ENCODE data around the gene NDFIP2.

Gene NDFIP2

GRCh38 chr13:79522583-79522982, 41.6 kb downstream of the NDFIP2 start:
- no peak overlapping the region for H3K4me3 ChIP-seq (ENCODE audit: low read depth, low read length)
- no peak for TF ChIP-seq CTCF (IDR thresholded peaks at IDR 0.05; ENCODE audit: borderline replicate concordance, insufficient read depth, low read depth, low read length)

GRCh38 chr13:79525064-79525857, 44.3 kb downstream of the NDFIP2 start:
- TF ChIP-seq CTCF (IDR thresholded peaks at IDR 0.05; ENCODE audit: borderline replicate concordance, insufficient read depth, low read depth, low read length): no peak

GRCh38 chr13:79527698-79528097, 46.7 kb downstream of the NDFIP2 start:
- no peak overlapping the region for H3K4me3 ChIP-seq (ENCODE audit: low read depth, low read length)
- TF ChIP-seq CTCF (IDR thresholded peaks at IDR 0.05; ENCODE audit: borderline replicate concordance, insufficient read depth, low read depth, low read length): no peak

More at GRCh38 chr13:79525064-79525857, 44.3 kb downstream of the NDFIP2 start:
- no peak overlapping the region for H3K4me3 ChIP-seq (ENCODE audit: low read depth, low read length)

GRCh38 chr13:79528356-79528755, 47.4 kb downstream of the NDFIP2 start:
- TF ChIP-seq CTCF (IDR thresholded peaks at IDR 0.05; ENCODE audit: borderline replicate concordance, insufficient read depth, low read depth, low read length): no peak

GRCh38 chr13:79528759-79529191, 47.8 kb downstream of the NDFIP2 start:
- TF ChIP-seq CTCF (IDR thresholded peaks at IDR 0.05; ENCODE audit: borderline replicate concordance, insufficient read depth, low read depth, low read length): no peak

More at GRCh38 chr13:79528356-79528755, 47.4 kb downstream of the NDFIP2 start:
- no peak overlapping the region for H3K4me3 ChIP-seq (ENCODE audit: low read depth, low read length)

GRCh38 chr13:79529817-79530216, 48.9 kb downstream of the NDFIP2 start:
- TF ChIP-seq CTCF (IDR thresholded peaks at IDR 0.05; ENCODE audit: borderline replicate concordance, insufficient read depth, low read depth, low read length): no peak

More at GRCh38 chr13:79528759-79529191, 47.8 kb downstream of the NDFIP2 start:
- no peak overlapping the region for H3K4me3 ChIP-seq (ENCODE audit: low read depth, low read length)

GRCh38 chr13:79530270-79530669, 49.3 kb downstream of the NDFIP2 start:
- no peak overlapping the region for H3K4me3 ChIP-seq (ENCODE audit: low read depth, low read length)
- TF ChIP-seq CTCF (IDR thresholded peaks at IDR 0.05; ENCODE audit: borderline replicate concordance, insufficient read depth, low read depth, low read length): no peak

More at GRCh38 chr13:79529817-79530216, 48.9 kb downstream of the NDFIP2 start:
- H3K4me3 ChIP-seq (ENCODE audit: low read depth, low read length): no peak overlapping the region

All from GM12875 (cell line).